ENCODE data around the gene DCST1.

GRCh38 chr1:155044365-155044764 is 10.7 kb downstream of the DCST1 start:
- TF ChIP-seq CTCF (IDR thresholded peaks at IDR 0.05; ENCODE audit: insufficient read depth, low read length) (no peak), SPI1 (IDR thresholded peaks at IDR 0.05; ENCODE audit: borderline replicate concordance, low read depth) (no peak)
